HFF-Myc (cell line): ENCODE results near the gene LENG1.

Source experiments
- DNase-seq: peaks from one replicate; pipeline ENCODE4 v3.0.0-alpha.2; 2011; ENCODE audit warnings: low read depth; ENCODE audit errors: extremely low read depth
- H3K4me3 ChIP-seq: replicated peaks from 2 replicates; pipeline ENCODE4 v1.5.1; 2011; ENCODE audit warnings: low read depth, mild to moderate bottlenecking, control low read depth, low read length
- CTCF ChIP-seq: IDR thresholded peaks from 2 replicates; pipeline ENCODE4 v1.5.1; 2012; ENCODE audit warnings: mild to moderate bottlenecking, low read depth, low read length, control low read depth; ENCODE audit errors: missing control alignments

Gene LENG1

DNA sequence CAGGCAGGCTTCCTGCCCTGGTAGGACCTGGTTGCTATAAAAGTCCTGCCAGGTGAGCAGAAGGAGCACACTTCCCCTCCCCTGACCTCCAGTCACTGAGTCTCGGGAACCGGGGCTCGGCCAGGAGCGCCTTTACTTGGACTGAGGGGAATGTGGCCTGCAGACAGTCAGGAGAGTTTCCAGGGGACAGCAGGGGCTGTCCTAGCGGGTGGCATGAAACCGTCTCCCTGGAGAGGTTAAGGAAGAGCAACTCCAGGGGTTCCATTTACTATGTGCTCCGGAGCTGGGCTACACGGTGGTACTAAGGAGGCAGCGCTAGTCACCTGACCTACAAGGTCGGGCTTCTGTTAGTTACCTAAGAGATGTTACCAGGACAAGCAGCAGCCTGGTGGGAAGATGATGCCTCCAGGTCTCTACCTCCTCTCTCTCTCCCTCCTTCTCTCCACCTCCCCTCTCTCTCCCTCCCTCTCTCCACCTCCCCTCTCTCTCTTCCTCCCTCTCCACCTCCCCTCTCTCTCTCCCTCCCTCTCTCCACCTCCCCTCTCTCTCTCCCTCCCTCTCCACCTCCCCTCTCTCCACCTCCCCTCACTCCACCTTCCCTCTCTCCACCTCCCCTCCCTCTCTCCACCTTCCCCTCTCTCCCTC, 26.1 kb downstream of the LENG1 start:
- no peak overlapping the region for H3K4me3 ChIP-seq
- TF ChIP-seq CTCF: no peak
- no peak for DNase-seq

DNA sequence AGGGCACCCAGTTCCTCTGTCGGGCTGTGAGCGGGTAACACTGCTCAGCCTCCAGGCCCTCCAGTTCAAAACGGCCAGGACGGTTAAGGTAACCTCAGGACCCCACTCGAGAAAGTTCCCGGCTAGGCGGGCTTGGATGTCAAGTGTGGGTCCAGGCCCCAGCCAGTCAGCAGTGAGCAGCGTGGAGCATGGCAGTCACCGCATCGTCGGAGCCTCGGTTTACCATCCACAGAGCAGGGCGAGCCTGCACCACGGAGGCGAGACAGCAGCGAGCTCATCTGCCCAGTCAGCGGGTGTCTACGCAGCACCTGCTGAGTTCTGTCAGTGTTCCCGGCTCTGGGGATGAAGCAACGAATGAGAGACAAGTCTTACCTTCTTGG, 29.9 kb downstream of the LENG1 start:
- TF ChIP-seq CTCF: no peak
- DNase-seq: no peak
- H3K4me3 ChIP-seq: no peak overlapping the region

DNA sequence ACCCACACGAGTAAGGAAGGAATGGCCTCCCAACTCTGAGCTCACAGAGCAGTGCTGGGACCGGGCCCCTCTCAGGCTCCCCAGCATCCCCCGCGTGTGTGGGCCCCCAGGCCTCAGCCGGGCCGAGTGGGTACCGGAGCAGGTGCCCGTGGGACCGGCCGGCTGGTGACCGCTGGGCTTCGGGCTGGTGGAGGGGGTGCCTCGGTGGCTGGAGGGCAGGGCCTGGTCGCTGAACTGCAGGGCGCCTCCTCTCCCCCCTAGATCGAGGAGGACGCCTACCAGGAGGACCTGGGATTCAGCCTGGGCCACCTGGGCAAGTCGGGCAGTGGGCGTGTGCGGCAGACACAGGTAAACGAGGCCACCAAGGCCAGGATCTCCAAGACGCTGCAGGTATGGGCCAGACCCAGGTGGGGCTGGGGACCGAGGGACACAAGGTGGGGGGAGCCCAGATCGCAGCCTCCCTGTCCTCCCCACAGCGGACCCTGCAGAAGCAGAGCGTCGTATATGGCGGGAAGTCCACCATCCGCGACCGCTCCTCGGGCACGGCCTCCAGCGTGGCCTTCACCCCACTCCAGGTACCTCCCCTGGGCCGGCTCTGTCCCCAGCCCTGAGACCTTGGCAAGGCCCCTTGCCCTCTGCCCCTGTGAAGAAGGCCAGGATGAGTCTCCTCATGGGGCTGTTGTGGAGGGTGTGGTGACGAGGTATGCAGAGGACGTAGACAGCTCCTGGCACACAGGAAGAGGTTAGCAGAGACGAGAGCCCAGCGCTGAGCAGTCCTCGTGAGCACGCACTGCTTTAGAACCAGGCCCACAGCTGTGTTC, 30.5 kb downstream of the LENG1 start:
- TF ChIP-seq CTCF: no peak
- DNase-seq: no peak
- no peak overlapping the region for H3K4me3 ChIP-seq

- no peak for DNase-seq
Measured at GRCh38 chr19:54128441-54128725, 31.1 kb downstream of the LENG1 start.

GRCh38 chr19:54127688-54128440, 31.7 kb downstream of the LENG1 start:
- TF ChIP-seq CTCF: no peak
- no peak for DNase-seq

More at GRCh38 chr19:54128441-54128725, 31.1 kb downstream of the LENG1 start:
- H3K4me3 ChIP-seq: no peak overlapping the region
- no peak for TF ChIP-seq CTCF

DNA sequence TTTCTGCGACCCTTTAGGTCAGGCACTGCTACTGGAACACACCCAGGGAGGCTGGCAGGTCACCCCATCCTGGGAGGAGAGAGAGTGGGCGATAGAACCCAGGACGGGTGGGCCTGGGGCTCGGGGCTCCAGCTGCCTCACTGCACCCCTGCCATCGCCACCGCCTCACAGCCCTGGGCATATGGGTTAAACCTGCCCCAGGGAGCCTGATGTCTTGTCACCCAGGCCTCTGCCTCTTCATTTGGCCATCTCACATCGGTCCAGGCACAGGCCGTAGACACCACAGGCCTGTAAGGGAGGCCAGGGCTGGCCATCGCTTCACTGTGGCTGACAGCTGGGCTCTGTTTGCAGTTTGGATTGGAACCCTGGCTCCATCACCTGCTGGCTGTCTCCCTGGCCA, 33.8 kb downstream of the LENG1 start:
- TF ChIP-seq CTCF: no peak
- DNase-seq: no peak

More at GRCh38 chr19:54127688-54128440, 31.7 kb downstream of the LENG1 start:
- no peak overlapping the region for H3K4me3 ChIP-seq

More for the DNA sequence above, 33.8 kb downstream of the LENG1 start:
- H3K4me3 ChIP-seq: no peak overlapping the region
